Lung (tissue), 12 donors: Measurements from ENCODE around the gene OLFML1. TPM values are rescaled to one million over a fixed set of nuclear protein-coding genes. Genes with fewer than 3 reads are reported as not detected.
A peak's percentile ranks its signal among the peaks of the same experiment; 100 is the strongest.

Experiments used
- ATAC-seq: fragments of 200-7000 bp; cut with Tn5 transposase; one replicate; pipeline ENCODE4 v1.9.1; 2020; ENCODE audit warnings: moderate number of reproducible peaks; ENCODE audit not compliant: insufficient read depth, low FRiP score
- DNase-seq, 3 donors: peaks; one replicate each; pipeline ENCODE4 v3.0.0-alpha.2; 2013 to 2017
- H3K27ac ChIP-seq, 2 donors: one replicate each; pipeline ENCODE4 v1.5.1; 2013; ENCODE audit warnings: mild to moderate bottlenecking in 2 of 2, moderate library complexity in 2 of 2, control low read depth in 1 of 2, inconsistent platforms in 1 of 2, low read depth in 1 of 2, low read length in 1 of 2
- H3K27me3 ChIP-seq, 3 donors: one replicate each; pipeline ENCODE4 v1.5.1; 2013; ENCODE audit warnings: low read length in 2 of 3; ENCODE audit not compliant: control insufficient read depth in 3 of 3, insufficient read depth in 3 of 3
- H3K36me3 ChIP-seq, 4 donors: one replicate each; pipeline ENCODE4 v1.5.1; 2013; ENCODE audit warnings: low read length in 4 of 4, mild to moderate bottlenecking in 1 of 4, moderate library complexity in 1 of 4; ENCODE audit not compliant: control insufficient read depth in 4 of 4, insufficient read depth in 4 of 4
- H3K4me1 ChIP-seq, 5 donors: one replicate each; pipeline ENCODE4 v1.5.1; 2013; ENCODE audit warnings: low read length in 5 of 5, mild to moderate bottlenecking in 2 of 5, moderate library complexity in 1 of 5; ENCODE audit not compliant: control insufficient read depth in 5 of 5, insufficient read depth in 5 of 5
- H3K4me3 ChIP-seq: one replicate; pipeline ENCODE4 v1.5.1; 2013; ENCODE audit warnings: mild to moderate bottlenecking, control low read depth, moderate library complexity
- H3K9ac ChIP-seq, 2 donors: one replicate each; pipeline ENCODE4 v1.5.1; 2013; ENCODE audit warnings: low read length in 2 of 2, control low read depth in 1 of 2; ENCODE audit not compliant: insufficient read depth in 1 of 2
- H3K9me3 ChIP-seq, 4 donors: one replicate each; pipeline ENCODE4 v1.5.1; 2013; ENCODE audit warnings: low read length in 3 of 4, mild to moderate bottlenecking in 1 of 4, moderate library complexity in 1 of 4; ENCODE audit not compliant: control insufficient read depth in 4 of 4, insufficient read depth in 3 of 4
- WGBS, 2 donors: extraction: QIAGEN DNeasy Blood & Tissue Kit; methylation state at CpG; one replicate each; pipeline ENCODE4 v1.1.7; 2013; 5-methylcytosine and 5-hydroxymethylcytosine counted together
- polyA plus RNA-seq, 2 donors: library from polyadenylated mRNA; stranded (reverse); fragments of 200-250 nt; gene quantifications; one replicate each; pipeline ENCODE4 v1.2.1, GENCODE V29; 2013
- total RNA-seq, 2 donors: library from RNA; depleted of rRNA in 1 of 2; stranded (reverse); fragments of >200 nt in 1 of 2; gene quantifications; one replicate each; pipeline ENCODE4 v1.2.1, GENCODE V29; 2014 to 2021
- TF ChIP-seq, protein P1 (sequence below): IDR thresholded peaks from 2 replicates; pipeline ENCODE4 v1.5.1; 2012; ENCODE audit warnings: mild to moderate bottlenecking; ENCODE audit errors: control extremely low read depth, extremely low read depth
- donor health status: control.
- donor health status: control.
- donor health status: Bipolar disorder and iron deficiency.
- donor health status: healthy.
- donor health status: DM: yes; HTN: yes; CAD: no.

OLFML1 gene
- total and polyA plus RNA-seq, 4 donors: 2.6 to 28.1 (median 9.5) TPM

DNA sequence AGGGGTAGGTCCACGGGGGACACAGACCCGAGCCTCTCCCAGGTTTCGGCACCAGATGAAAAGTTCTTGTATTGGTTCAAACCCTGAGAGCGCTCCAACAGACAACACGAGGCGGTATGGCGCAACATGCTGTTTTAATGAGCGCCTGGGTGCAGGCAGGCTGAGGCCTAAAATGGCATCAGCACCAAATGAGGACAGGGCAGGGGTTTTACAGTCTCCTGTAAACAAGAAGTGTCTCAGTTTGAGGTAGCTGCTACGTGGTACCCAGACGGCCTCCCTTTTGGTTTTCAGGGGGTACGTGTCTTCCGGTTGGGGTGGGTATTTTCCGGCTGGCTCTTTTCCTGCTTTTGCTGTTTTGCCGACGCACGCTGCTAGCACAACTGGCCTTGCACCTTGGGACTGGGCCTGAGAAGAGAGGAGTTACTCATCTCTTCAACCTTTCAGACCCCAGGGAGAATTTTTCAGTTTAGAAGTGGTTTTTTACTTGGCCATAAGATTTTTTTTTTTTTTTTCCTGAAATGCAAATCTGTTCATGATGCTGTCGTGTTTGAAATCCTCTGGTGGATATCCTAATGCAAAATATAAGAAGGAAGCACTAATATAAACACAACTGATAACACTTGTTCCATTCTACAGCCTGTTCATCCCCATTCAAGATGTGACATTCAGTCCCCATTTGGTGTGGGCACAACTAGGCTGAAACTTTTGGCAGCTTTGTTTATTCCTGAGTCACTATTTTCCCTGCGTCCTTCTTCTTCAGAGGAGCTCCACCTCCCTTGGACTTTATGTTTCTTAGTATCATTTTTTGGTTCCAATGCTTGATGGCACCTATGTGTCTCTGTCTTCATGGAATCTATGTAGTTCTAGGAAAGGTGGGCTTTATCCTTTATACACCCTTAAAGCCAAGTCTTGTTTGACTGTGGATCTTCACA, 35.0 kb downstream of the OLFML1 start:
- Histone ChIP-seq H3K27ac (no peak overlapping the region), H3K9me3 (no peaks in the 10 kb centered on the region), H3K36me3 (no peaks in the 10 kb centered on the region), H3K4me1 (peaks cover 0 to 8% (median 4%) of the 10 kb centered on the region in 5 donors), H3K9ac (no peak overlapping the region), H3K4me3 (no peak overlapping the region), H3K27me3 (peaks cover 0 to 8% (median 5%) of the 10 kb centered on the region in 3 donors)
- no peak for DNase-seq
- ATAC-seq: no peak
- WGBS, 2 donors: 74% methylated on average over 18 of the region's 18 CpGs
- TF ChIP-seq, protein P1, sequence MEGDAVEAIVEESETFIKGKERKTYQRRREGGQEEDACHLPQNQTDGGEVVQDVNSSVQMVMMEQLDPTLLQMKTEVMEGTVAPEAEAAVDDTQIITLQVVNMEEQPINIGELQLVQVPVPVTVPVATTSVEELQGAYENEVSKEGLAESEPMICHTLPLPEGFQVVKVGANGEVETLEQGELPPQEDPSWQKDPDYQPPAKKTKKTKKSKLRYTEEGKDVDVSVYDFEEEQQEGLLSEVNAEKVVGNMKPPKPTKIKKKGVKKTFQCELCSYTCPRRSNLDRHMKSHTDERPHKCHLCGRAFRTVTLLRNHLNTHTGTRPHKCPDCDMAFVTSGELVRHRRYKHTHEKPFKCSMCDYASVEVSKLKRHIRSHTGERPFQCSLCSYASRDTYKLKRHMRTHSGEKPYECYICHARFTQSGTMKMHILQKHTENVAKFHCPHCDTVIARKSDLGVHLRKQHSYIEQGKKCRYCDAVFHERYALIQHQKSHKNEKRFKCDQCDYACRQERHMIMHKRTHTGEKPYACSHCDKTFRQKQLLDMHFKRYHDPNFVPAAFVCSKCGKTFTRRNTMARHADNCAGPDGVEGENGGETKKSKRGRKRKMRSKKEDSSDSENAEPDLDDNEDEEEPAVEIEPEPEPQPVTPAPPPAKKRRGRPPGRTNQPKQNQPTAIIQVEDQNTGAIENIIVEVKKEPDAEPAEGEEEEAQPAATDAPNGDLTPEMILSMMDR: no peak

GRCh38 chr11:7520981-7521487, 35.7 kb downstream of the OLFML1 start:
- Histone ChIP-seq H3K4me3 (no peak overlapping the region), H3K9ac (no peak overlapping the region), H3K36me3 (no peaks in the 10 kb centered on the region), H3K27ac (no peak overlapping the region), H3K27me3 (peaks cover 0 to 2% (median 0%) of the 10 kb centered on the region in 3 donors), H3K4me1 (peaks cover 0 to 8% (median 4%) of the 10 kb centered on the region in 5 donors), H3K9me3 (no peaks in the 10 kb centered on the region)
- peak in 2 of 3 donors; percentile 14 to 16 for DNase-seq
- WGBS, 2 donors: 0% methylated on average over 2 of the region's 2 CpGs
- TF ChIP-seq, protein P1: no peak
- ATAC-seq: no peak

DNA sequence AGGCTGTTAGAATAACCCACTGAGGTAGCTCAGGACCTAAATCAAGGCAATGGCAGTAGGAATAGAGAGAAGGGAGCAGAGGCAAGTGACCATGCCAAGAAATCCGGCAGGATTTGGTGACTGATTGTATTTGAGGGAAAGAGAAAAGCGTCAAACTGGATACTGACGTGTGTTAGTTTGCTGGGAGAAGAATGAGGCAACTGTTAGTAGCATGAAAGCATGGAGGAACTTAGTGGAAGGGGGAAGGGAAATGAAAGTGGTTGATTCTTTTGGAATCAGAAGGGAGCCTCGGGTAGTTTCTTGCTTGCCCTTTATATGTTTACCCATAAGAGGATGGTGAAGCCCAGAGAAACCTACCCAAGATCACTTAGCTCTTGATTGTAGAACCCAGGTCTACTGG, 36.8 kb downstream of the OLFML1 start:
- H3K9me3 ChIP-seq: no peaks in the 10 kb centered on the region
- ATAC-seq (no peak), DNase-seq (no peak)
- H3K36me3 ChIP-seq: no peaks in the 10 kb centered on the region
- 60 to 62% methylated on average over 4 of the region's 4 CpGs for WGBS, 2 donors
- no peak overlapping the region for H3K27ac ChIP-seq
- no peak overlapping the region for H3K9ac ChIP-seq
- TF ChIP-seq, protein P1: no peak
- H3K27me3 ChIP-seq: no peaks in the 10 kb centered on the region
- H3K4me3 ChIP-seq: no peak overlapping the region
- H3K4me1 ChIP-seq: peaks cover 0 to 8% (median 4%) of the 10 kb centered on the region in 5 donors
